HEK293 (cell line): Measurements from ENCODE around the gene GNAQ.

Source experiments
- GLIS2 ChIP-seq: fragments of 450-650 bp; formaldehyde crosslinking; IDR thresholded peaks from 2 replicates; pipeline ENCODE4 v1.5.1; 2016; ENCODE audit warnings: missing biosample characterization, missing genetic modification characterization
- SETDB1 ChIP-seq: IDR thresholded peaks from one replicate; pipeline ENCODE4 v1.6.1; 2017; ENCODE audit warnings: mild to moderate bottlenecking, low read length, moderate library complexity, mixed read lengths; ENCODE audit not compliant: insufficient read length
- ZNF274 ChIP-seq, 2 experiments: fragments of 200-500 bp in 1 of 2; fragments of 450-650 bp in 1 of 2; sonication (Bioruptor generic) in 1 of 2; formaldehyde crosslinking in 1 of 2; IDR thresholded peaks; 2 replicates each; pipeline versions ENCODE4 v1.5.1 to v1.6.1; 2014 to 2016; ENCODE audit warnings: borderline replicate concordance in 1 of 2, inconsistent platforms in 1 of 2, low read length in 1 of 2, missing biosample characterization in 1 of 2, missing genetic modification characterization in 1 of 2
- ZNF596 ChIP-seq: fragments of 450-650 bp; IDR thresholded peaks from 2 replicates; pipeline ENCODE4 v1.5.0; 2018; ENCODE audit warnings: missing biosample characterization, mild to moderate bottlenecking, missing genetic modification characterization, moderate library complexity
- ZNF768 ChIP-seq: fragments of 450-650 bp; formaldehyde crosslinking; IDR thresholded peaks from 2 replicates; pipeline ENCODE4 v1.5.1; 2018; ENCODE audit warnings: missing biosample characterization, mild to moderate bottlenecking, missing genetic modification characterization
- TF ChIP-seq, protein P1 (sequence below): fragments of 450-650 bp; formaldehyde crosslinking; IDR thresholded peaks from 2 replicates; pipeline ENCODE4 v1.5.1; 2016; ENCODE audit warnings: missing biosample characterization, missing genetic modification characterization
- TF ChIP-seq, protein P2 (sequence below): fragments of 450-650 bp; formaldehyde crosslinking; IDR thresholded peaks from 2 replicates; pipeline ENCODE4 v1.5.1; 2017; ENCODE audit warnings: missing biosample characterization, mild to moderate bottlenecking, missing genetic modification characterization, moderate library complexity

DNA sequence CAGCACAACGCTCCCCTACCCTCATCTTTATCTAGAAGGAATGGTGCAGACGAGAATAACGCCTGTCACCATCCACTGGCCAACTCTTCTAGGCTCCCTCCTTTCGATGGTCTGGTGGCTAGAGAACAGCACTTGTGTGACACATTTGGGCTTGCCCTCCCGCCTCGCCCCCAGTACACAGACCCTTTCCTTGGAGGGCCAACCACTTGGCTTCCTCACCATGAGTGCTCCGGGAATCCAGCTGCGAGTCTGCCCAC is 1.4 kb downstream of the GNAQ start:
- TF ChIP-seq, protein P1, sequence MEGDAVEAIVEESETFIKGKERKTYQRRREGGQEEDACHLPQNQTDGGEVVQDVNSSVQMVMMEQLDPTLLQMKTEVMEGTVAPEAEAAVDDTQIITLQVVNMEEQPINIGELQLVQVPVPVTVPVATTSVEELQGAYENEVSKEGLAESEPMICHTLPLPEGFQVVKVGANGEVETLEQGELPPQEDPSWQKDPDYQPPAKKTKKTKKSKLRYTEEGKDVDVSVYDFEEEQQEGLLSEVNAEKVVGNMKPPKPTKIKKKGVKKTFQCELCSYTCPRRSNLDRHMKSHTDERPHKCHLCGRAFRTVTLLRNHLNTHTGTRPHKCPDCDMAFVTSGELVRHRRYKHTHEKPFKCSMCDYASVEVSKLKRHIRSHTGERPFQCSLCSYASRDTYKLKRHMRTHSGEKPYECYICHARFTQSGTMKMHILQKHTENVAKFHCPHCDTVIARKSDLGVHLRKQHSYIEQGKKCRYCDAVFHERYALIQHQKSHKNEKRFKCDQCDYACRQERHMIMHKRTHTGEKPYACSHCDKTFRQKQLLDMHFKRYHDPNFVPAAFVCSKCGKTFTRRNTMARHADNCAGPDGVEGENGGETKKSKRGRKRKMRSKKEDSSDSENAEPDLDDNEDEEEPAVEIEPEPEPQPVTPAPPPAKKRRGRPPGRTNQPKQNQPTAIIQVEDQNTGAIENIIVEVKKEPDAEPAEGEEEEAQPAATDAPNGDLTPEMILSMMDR (tag by site-specific recombination) = no peak
- TF ChIP-seq SETDB1 = no peak
- TF ChIP-seq ZNF274 (IDR thresholded peaks at IDR 0.05; ENCODE audit: low read length) = no peak
- no peak for TF ChIP-seq ZNF274 (tag by site-specific recombination; IDR thresholded peaks at IDR 0.05; ENCODE audit: borderline replicate concordance)
- no peak for TF ChIP-seq ZNF596
- TF ChIP-seq ZNF768 (tag by site-specific recombination) = no peak
- TF ChIP-seq, protein P2, sequence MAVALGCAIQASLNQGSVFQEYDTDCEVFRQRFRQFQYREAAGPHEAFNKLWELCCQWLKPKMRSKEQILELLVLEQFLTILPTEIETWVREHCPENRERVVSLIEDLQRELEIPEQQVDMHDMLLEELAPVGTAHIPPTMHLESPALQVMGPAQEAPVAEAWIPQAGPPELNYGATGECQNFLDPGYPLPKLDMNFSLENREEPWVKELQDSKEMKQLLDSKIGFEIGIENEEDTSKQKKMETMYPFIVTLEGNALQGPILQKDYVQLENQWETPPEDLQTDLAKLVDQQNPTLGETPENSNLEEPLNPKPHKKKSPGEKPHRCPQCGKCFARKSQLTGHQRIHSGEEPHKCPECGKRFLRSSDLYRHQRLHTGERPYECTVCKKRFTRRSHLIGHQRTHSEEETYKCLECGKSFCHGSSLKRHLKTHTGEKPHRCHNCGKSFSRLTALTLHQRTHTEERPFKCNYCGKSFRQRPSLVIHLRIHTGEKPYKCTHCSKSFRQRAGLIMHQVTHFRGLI (tag by site-specific recombination) = no peak
- no peak for TF ChIP-seq GLIS2 (tag by site-specific recombination)
